GM19372 (cell line): ENCODE measurements around the gene GAS1.

ENCODE experiments used
- ATAC-seq: cut with Tn5 transposase; IDR thresholded peaks from one replicate; pipeline ENCODE4 v1.9.1; 2021; ENCODE audit warnings: mild to moderate bottlenecking, low read depth, moderate library complexity; ENCODE audit not compliant: unreplicated experiment

GAS1 gene

DNA sequence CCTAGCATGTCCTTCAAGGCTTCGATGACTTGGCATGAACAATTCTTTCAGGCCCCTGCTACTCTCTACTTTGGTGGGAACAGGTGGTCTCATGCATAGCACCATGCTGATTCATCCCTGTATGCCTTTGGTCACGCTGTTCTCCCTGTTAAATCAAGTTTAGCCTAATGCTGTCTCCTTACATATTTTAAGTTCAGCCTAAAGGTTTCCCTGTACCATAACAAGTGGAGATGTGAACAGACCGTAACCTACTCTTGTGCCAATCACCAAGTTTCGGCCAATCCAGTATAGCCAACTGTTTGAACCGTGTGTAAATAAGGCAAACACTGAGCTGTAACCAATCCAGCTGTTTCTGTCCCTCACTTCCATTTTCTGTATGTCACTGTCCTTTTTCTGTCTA lies 8.0 kb downstream of the GAS1 start:
- ATAC-seq: no peak

DNA sequence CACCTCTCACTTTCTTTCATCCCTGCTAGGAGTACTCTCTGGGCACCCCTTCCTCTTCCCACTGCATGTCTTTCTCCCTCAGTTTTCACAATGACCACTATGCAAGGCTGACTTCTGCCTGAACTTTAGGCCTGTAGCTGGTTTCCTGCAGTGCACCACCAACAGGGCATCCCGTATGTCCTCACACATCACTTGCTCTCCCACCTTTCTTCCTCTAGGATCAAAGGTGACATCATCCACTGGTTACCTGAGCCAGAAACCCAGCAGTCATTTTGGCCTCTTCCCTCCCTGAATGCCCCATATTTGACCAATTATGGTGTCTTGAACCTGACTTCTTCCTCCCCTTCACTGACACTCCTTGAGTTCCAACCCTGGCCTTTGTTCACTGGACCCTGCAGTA lies 8.5 kb downstream of the GAS1 start:
- ATAC-seq: no peak

DNA sequence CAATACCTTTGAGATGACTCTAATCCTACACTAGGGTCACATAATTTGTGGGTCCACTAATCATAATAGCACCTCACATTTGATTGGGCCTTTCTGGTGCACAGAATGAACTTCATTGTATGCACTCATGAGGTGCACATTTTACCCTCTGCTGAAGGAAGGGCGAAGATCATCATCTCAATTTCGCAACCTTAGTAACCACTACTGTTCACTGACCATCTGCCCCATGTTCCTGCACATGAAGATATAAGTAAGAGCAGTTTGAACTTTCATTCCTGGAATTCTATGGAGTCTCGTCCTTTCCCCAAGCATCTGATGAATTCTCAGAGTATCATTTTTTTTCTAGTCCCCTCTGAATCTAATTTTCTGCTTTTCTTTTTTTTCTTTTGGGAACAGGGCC lies 21.2 kb downstream of the GAS1 start:
- ATAC-seq: no peak

DNA sequence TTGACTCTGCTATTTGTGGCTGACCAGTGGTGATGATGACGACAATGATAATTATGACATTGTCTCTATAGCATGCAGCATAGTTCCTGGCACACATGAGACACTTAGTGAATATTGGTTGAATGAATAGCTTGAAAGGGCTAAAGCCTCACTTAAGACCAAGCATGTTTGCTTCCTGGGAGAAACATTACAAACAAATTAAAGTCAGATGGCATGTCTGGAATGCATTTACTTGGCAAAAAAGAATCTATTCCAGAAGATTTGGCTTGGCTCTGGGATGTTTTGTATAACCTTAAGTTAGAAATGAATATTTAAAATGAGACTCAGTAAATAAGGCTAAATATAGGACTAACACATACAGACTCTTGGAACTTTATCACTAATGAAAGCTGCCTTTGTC lies 21.6 kb downstream of the GAS1 start:
- no peak for ATAC-seq

DNA sequence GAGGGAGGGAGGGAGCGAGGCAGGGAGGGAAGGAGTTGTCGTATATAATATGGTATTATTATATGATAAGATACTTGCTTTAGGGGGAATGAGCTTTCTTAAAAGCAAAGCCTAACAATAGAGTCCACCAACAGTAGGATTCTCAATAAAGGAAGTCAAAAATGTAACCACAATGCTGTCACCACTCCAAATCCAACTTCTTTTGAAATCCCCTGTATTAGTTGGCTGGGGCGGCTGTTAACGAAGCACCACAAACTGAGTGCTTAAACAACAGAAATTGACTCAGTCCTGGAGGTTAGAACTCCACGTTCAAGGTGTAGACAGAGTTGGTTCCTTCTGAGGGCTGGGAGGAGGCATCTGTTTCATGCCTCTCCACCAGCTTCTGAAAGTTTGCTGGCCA lies 23.1 kb downstream of the GAS1 start:
- ATAC-seq: no peak

DNA sequence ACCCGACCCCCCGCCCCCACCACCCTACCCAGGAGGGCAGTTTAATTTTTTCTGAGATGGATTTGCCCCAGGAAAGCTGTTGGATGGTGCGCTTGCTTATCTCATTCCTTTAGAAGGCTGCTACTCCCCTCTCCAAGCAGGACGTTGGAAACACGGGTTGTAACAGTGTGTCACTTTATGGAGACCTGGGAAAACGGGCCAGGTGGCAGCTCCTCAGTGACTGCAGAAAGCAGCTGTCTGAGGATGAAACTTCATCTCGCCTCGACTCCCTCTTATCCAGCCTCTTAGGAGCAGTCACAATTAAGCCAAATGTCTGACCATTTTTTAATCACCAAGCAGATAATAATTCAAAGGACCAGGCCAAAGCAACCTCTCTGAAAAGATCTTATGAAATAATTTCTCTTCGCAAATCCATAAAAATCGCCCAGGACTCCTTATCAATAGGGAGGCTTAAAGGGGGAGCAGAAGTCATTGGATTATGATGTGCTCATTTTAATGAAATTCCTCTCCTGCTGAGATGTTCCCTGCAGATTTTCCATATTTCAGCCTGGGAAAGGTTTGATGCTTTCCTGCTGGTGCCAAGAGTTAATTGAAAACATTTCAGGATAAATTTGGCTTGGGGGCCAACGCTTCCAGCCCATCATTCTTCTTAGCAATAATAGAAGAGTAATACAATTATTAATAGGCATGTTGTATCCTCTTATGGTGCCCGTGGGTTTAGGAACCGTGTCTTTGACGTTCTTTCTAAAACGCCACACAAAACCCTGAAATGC lies 26.0 kb downstream of the GAS1 start:
- no peak for ATAC-seq

DNA sequence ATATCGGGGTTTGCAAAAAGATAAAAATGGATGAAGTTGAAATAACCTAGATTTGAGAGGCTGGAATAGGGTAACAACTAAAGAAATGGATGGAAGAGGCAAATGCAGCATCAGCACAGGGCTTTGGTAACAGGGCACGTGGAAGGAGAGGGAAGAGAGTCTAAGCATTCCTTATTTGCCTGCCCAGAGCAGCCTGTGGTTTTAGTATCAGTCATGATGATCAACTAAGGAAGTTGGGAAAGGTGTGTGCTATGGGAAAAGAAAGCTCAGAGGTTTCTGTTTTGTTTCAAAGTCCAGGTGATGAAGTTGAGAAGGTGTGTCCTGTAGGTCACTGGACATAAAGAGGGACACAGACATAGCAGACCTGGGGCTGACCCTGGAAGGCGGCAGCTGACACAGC lies 28.8 kb downstream of the GAS1 start:
- ATAC-seq: no peak

DNA sequence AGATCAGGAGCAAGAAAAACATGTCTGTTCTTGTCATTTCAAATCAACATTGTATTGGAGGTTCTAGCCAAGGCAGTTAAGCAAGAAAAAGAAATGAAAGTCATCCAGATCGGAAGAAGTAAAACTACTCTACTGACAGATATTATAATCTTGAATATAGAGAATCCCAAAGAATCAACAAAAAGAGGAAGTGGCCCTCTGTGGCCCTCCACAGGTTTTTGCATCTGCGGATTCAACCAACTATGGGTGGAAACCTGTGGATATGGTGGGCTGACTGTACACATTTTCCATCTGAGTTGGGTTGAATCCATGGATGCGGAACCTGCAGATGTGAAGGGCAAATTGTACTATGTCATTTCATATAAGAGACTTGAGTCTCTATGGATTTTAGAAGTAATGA lies 35.1 kb downstream of the GAS1 start:
- ATAC-seq: no peak

DNA sequence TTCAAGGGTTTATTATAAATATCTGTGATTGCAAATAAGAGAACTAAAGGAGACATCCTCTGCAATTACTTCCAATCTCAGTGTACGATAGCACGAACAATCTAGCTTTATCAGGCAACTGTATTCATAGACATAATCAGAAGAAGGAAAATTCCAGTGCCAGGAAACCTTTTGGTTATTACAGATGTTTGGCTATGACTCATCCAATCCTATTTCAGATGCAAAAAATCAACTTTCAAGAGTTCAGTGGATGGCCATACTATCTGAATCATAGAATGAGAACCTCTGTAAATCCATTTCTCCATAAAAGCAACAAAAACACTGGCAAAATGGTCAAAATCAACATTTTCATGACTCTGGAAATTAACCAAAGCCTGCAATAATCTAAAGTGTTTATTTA lies 37.9 kb downstream of the GAS1 start:
- ATAC-seq: no peak

DNA sequence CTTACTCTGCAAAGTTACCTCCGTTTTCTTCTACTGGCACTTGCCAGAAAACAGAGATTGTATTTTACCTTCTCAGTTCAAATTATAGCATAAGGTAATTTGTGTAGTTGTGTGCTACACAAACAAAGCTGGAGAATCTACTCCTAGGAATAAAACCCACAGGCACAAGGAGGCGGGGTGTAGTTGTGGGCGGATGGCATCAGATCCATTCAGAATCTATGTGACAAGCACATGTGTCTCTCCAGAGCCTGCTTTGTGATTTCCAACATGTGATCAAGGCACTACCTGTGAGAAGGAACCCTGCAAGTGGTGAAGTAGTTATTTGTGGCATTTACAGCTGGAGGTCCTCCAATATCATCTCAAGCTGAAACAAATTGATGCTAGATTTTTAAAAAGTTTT lies 39.0 kb downstream of the GAS1 start:
- no peak for ATAC-seq

DNA sequence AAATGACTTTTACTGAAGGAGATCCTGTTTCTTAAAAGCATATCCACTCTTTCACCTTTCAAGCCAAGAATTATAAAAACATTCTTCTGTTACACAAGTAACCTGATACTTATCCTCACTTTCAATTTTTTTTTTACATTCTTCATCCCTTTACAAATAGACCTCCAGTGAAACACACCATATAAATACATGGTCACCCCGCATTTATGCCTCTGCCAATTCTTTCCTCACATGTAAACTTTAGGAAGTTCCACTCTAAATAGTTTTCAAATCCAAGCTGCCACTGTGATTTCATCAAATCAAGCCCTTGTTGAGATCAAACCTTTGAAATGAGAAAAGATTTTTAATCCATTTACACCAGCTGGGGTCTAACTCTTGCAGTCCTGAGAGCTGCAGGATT lies 40.0 kb downstream of the GAS1 start:
- no peak for ATAC-seq

DNA sequence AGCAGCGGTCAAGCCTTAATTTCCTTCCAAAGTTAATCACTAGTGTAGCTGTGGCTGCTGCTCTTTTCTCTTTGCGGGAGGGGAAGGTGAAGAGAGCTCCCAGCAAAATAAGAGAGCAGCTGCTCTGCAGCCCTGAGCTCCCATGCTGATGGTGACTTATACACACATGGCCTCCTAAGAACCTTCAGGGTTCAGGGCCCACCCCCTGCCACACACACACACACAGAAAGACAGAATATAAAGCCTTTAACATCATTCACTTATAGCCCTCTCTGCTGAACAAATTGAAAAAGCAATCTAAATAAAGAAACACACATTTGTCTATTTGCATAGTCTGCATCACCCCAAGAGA lies 43.6 kb downstream of the GAS1 start:
- no peak for ATAC-seq

DNA sequence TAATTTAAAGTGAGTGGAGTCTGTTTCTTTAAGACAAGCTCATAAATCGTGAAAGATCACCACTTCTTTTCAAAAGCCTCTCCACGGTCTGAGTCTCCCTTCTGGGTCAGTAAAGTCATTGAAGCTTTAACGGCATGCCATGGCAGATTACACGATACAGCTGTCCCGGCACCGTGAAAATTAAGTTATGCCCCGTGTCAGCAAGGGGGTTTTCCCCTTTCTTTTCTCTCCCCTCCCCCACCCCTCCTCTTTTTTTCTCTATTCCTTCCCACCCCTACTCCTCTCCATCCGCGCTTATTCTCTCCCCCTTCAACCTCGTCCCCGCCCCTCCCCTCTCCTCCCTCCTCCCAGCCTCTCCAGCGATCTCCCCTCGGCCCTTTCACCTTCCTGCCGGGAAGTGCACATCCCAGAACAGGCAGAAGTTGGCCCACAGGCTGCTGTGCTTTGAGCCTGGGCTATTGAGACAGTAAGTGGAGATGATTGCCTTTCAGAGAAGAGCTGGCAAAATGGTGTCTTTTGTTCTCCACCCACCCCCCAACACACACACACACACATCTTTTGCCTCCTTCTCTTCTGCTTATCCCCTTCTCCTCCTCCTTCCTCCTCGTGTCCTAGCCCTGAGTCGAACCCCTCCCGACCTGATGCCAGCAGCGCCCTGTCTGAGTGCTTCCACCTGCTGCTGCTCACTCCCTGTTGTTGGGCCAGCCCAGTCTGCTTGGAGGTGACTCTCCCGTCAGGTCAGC lies 44.1 kb downstream of the GAS1 start:
- no peak for ATAC-seq

DNA sequence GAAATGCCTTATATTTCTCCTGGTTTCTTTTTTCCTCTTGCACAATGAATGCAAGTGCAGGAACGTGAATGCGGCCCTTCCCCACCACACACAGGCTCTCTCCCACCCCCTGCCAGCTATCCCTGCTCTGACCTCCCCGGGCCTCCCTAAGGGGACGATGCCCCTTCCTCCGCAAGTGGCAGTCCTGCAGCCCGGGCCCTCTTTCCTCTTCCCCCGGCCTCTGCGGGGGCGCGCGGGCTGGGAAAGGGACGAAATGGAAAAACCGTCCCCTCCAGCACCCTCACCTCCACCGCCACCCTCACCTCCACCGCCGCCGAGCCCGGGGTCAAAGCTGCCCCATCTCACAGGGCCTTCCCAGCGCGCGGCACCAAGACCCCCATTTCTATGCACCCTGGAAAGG lies 44.7 kb downstream of the GAS1 start:
- no peak for ATAC-seq

DNA sequence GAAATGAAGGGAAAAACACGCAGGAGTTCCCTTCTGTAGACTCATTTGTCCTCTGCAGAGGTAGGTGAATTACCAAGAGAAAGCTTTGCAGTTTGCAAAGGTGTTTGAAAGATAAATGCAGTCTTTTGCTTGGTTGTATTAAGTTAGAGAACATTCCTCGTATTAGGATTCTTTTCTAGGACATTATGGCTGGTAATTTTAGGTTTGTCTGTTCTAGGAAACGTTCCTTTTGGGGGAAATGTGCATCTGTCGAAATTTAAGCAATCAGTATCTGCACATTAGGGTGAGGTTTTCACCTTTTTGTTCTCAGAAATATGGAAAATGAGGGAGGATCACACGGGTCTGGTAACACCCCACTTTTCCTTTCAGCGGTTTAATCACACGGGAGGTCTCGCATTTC lies 45.1 kb downstream of the GAS1 start:
- ATAC-seq: no peak

DNA sequence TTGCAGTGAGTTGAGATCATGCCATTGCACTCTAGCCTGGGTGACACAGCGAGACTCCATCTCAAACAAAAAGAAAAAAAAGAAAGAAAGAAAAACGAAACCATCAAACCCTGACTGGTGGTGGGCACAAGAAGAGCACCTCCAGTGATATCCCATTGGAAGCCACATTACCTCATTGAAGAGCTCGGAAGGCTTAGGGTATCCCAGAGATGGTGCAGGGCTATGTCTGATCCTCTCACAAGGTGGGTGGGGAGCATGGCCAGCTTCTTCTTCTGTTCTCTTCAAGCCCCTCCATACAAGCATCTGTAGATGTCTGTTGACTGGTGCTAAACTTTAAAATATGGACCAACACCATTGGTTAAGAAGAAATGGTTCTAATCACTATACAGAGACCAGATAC lies 45.8 kb downstream of the GAS1 start:
- ATAC-seq: no peak
